HEK293T (cell line): ENCODE data around the gene EBF3.

Experiments
- CTCF ChIA-PET: fragments of 350-600 bp; formaldehyde crosslinking; extraction: SDS; loops from one replicate; lab custom pipeline; 2021; ENCODE audit warnings: antibody characterized with exemption, inconsistent platforms; lab: Yijun Ruan, JAX
- POLR2A ChIA-PET: fragments of 350-600 bp; formaldehyde crosslinking; extraction: SDS; loops from one replicate; lab custom pipeline; 2020; ENCODE audit warnings: antibody characterized with exemption, inconsistent platforms; lab: Yijun Ruan, JAX
- DNase-seq: peaks from one replicate; pipeline ENCODE4 v3.0.0; 2012; ENCODE audit warnings: mixed read lengths; ENCODE audit errors: extremely low spot score
- ARNT ChIP-seq: fragments of 450-650 bp; IDR thresholded peaks from 2 replicates; pipeline ENCODE4 v1.6.1; 2017; ENCODE audit warnings: mild to moderate bottlenecking
- BHLHE40 ChIP-seq: fragments of 450-650 bp; IDR thresholded peaks from 2 replicates; pipeline ENCODE4 v1.6.1; 2016; ENCODE audit warnings: mild to moderate bottlenecking, moderate library complexity, borderline replicate concordance
- CTBP1 ChIP-seq: fragments of 450-650 bp; IDR thresholded peaks from 2 replicates; pipeline ENCODE4 v1.6.1; 2016; ENCODE audit warnings: borderline replicate concordance
- ELF4 ChIP-seq: fragments of 450-650 bp; IDR thresholded peaks from 2 replicates; pipeline ENCODE4 v1.6.1; 2017; ENCODE audit warnings: antibody characterized with exemption
- FOXA1 ChIP-seq: fragments of 450-650 bp; IDR thresholded peaks from 2 replicates; pipeline ENCODE4 v1.6.1; 2016; ENCODE audit warnings: mild to moderate bottlenecking
- FOXK2 ChIP-seq: fragments of 450-650 bp; IDR thresholded peaks from 2 replicates; pipeline ENCODE4 v1.6.1; 2016; ENCODE audit warnings: mild to moderate bottlenecking
- FOXM1 ChIP-seq: fragments of 450-650 bp; IDR thresholded peaks from 2 replicates; pipeline ENCODE4 v1.6.1; 2017; ENCODE audit warnings: mild to moderate bottlenecking, borderline replicate concordance
- HDGF ChIP-seq: fragments of 450-650 bp; IDR thresholded peaks from 2 replicates; pipeline ENCODE4 v1.6.1; 2017; ENCODE audit warnings: antibody characterized with exemption, borderline replicate concordance
- L3MBTL2 ChIP-seq: fragments of 450-650 bp; conservative IDR thresholded peaks from 2 replicates; pipeline ENCODE4 v1.6.1; 2016; ENCODE audit warnings: mild to moderate bottlenecking
- LEF1 ChIP-seq: fragments of 450-650 bp; IDR thresholded peaks from 2 replicates; pipeline ENCODE4 v1.6.1; 2017; ENCODE audit warnings: mild to moderate bottlenecking, borderline replicate concordance
- NFRKB ChIP-seq: fragments of 450-650 bp; IDR thresholded peaks from 2 replicates; pipeline ENCODE4 v1.6.1; 2016; ENCODE audit warnings: mild to moderate bottlenecking, moderate library complexity
- SP1 ChIP-seq: fragments of 450-650 bp; IDR thresholded peaks from 2 replicates; pipeline ENCODE4 v1.6.1; 2017
- SUZ12 ChIP-seq: fragments of 450-650 bp; IDR thresholded peaks from 2 replicates; pipeline ENCODE4 v1.6.1; 2016; ENCODE audit warnings: mild to moderate bottlenecking
- TARDBP ChIP-seq: fragments of 450-650 bp; IDR thresholded peaks from 2 replicates; pipeline ENCODE4 v1.6.1; 2016
- ZNF384 ChIP-seq: fragments of 450-650 bp; IDR thresholded peaks from 2 replicates; pipeline ENCODE4 v1.6.1; 2016
- TF ChIP-seq, protein P1 (sequence below): fragments of 450-650 bp; IDR thresholded peaks from 2 replicates; pipeline ENCODE4 v1.6.1; 2016

Gene EBF3

DNA sequence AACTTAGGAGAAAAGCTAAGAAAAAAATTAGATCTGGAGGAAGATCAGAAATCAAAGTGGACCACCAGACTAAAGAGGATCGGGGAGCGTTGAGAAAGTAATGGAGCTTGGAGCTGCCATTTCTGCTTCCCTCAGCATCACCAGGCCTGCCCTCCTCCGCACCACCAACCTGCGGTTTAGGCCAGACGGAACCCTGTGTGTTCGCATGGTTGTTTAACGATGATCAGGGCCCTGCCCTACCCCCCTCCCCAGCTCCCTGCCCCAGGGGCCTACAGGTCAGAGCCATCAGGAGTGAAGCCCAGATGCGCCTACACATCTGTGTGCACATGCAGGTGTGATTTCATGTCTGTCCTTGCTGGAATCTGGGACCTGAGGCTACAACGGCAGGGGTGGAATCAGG lies 45.7 kb downstream of the EBF3 start:
- TF ChIP-seq SP1, result no peak
- no peak for TF ChIP-seq FOXK2
- no peak for TF ChIP-seq CTBP1
- no peak for TF ChIP-seq ELF4
- TF ChIP-seq ARNT, result no peak
- no peak for TF ChIP-seq SUZ12
- TF ChIP-seq HDGF, result no peak
- POLR2A ChIA-PET, result no interaction called here
- CTCF ChIA-PET, result interaction anchor here (0.7 kb wide), 2 partner anchors 50 to 76 kb away, joined by 3 read pairs; no protein-coding TSS in a partner anchor

DNA sequence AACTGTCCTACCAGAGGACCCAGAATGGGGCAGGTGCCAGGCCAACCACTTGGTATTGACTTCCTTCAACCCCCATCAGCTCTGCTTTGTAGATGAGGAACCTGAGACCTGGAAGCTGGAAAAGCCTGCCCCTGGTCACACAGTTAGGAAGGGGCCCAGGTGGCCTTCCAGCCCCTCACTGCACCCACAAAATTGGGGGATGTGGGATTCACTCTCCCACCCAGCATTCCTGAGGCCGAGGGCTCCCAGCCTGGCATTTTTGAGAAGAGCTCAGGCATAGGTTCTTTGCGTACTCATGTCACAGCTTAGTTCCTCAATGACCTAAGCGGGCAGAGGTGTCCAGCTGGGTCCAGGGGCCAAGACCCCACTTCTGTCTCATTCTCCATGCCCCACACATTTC lies 46.1 kb downstream of the EBF3 start:
- no peak for DNase-seq
- POLR2A ChIA-PET, result no interaction called here
- TF ChIP-seq LEF1, result no peak
- TF ChIP-seq L3MBTL2, result no peak
- no peak for TF ChIP-seq ZNF384
- no peak for TF ChIP-seq SP1
- no peak for TF ChIP-seq ARNT
- TF ChIP-seq ELF4, result no peak
- TF ChIP-seq NFRKB, result no peak
- no peak for TF ChIP-seq FOXM1
- no peak for TF ChIP-seq FOXA1
- no peak for TF ChIP-seq HDGF
- TF ChIP-seq SUZ12, result no peak
- TF ChIP-seq, protein P1, sequence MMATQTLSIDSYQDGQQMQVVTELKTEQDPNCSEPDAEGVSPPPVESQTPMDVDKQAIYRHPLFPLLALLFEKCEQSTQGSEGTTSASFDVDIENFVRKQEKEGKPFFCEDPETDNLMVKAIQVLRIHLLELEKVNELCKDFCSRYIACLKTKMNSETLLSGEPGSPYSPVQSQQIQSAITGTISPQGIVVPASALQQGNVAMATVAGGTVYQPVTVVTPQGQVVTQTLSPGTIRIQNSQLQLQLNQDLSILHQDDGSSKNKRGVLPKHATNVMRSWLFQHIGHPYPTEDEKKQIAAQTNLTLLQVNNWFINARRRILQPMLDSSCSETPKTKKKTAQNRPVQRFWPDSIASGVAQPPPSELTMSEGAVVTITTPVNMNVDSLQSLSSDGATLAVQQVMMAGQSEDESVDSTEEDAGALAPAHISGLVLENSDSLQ, result no peak
- no peak for TF ChIP-seq BHLHE40
- no peak for TF ChIP-seq CTBP1
- TF ChIP-seq TARDBP, result no peak
- no peak for TF ChIP-seq FOXK2
- CTCF ChIA-PET, result interaction anchor here (0.7 kb wide), 3 partner anchors 51 to 155 kb away, joined by 3 read pairs; no protein-coding TSS in a partner anchor

More for the DNA sequence above, 45.7 kb downstream of the EBF3 start:
- no peak for DNase-seq

DNA sequence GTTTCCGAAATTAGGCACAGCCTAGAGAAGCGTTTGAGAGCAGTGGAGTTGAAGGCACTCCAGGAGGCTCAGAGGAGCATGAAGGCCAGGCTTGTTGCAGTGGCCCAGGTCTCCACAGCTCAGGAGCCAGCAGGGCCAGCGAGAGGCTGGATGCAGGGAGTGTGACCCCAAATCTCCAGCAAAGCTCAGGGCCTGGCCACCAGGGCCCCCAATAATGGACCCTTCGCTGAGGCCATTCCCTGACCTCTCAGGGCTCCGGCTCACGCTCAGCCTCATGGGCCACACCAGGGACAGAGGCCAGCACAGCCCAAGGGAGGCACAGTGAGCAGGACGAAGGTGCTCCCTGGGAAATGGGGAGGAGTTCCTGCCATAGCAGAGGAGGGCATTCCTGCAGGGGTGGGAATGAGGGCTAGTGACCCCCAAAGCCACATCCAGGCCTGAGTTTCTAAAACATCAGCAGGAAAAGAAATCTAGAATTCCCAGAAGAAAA lies 47.5 kb downstream of the EBF3 start:
- CTCF ChIA-PET, result no interaction called here
- DNase-seq, result no peak
- TF ChIP-seq CTBP1 (no peak), ELF4 (no peak)
- POLR2A ChIA-PET, result no interaction called here

DNA sequence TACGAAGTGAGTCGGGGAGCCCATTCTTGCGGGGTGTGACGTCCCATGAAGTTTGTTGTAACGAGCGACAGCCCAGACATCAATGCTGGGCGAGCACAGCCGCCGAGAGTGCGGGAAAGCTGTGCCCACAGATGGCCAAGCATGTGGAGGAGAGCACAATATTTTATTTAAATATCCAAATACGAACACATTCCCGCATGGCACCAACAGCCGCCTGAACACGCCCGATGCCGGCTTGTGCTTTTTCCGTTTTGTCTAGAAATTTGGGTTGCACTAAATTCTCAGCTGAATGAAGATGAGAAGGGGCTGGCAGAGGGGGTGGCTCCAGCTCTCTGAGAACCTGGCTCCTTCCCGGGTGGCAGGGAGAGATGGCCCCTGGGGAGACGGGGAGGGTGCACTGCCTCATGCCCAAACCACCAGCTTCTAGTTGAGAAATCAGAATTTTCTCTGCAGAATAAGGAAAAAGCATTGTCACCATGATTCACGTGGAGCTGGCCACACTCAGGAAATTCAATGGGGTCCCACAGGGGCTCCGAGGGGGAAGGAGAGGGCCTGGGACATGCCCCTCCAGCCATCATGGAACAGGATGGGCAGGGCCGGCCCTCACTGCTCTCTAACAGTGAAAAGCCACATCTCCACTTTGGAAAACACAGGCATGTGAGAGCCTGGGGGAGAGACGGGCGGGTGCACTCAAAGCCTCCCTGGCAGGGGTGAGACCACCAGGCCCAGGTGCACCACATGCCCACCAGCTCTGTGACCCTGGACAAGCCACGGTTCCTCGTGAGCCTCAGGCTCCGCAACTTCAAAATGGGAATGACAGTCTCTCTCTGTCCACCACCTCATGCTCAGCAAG lies 48.3 kb downstream of the EBF3 start:
- TF ChIP-seq CTBP1 (no peak), HDGF (no peak)
- ChIA-PET POLR2A (no interaction called here), CTCF (no interaction called here)
- DNase-seq, result no peak

DNA sequence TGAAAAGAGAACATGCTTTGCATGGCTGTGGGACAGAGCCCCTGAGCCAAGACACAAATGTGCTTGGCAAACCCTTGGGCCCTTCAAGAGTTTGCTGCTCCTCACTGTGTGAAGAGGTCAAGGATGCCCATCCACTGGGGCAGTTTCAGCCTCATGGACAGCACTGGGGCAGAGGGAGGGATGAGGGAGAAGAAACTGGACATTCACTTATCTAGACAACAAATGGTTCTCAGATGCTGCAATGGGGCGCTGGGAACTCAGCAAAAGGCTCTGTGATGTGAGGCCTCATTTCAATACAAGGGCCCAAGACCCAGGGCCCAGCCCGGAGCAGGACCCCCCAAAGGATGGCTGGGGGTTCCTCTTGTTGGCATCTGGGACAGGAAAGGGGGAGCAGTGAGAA lies 49.1 kb downstream of the EBF3 start:
- POLR2A ChIA-PET, result no interaction called here
- TF ChIP-seq ARNT, result no peak
- no peak for TF ChIP-seq LEF1
- TF ChIP-seq L3MBTL2, result no peak
- no peak for TF ChIP-seq FOXA1
- TF ChIP-seq SP1, result no peak
- TF ChIP-seq, protein P1, result no peak
- no peak for DNase-seq
- CTCF ChIA-PET, result no interaction called here

DNA sequence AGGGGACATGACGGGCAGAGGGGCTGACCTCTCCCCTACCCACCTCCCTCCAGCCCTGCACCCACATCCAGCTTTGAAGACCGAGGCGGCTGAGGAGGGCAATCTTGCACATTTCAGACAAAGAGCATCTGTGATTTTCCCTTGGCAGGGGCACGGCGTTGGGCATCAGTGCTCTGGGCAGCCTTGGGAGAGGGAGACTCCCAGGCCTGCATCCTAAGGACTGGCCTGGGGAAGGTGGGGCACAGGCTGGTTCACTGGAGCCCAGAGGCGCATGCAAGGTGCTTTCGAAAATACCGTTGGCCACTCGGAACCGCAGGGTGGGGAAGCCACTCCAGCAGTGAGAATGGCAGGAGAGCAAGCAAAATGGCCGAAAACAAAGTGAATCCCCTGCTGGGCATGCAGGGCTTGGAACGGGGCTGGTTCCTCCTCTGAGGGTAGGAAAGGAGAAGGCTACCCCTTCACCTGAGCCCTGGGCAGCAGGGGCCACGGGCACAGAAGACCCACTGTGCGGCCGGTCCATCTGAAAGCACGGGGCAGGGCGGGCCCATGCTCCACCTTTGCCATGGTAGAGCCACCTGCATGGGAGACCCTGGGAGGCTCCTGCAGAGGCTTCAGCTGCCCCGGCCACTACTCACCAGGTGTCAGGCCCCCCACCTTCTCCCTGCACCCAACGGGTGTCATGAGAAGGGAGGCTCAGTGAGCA lies 49.8 kb downstream of the EBF3 start:
- POLR2A ChIA-PET, result no interaction called here
- CTCF ChIA-PET, result no interaction called here
- no peak for DNase-seq
- TF ChIP-seq, protein P1, result no peak

DNA sequence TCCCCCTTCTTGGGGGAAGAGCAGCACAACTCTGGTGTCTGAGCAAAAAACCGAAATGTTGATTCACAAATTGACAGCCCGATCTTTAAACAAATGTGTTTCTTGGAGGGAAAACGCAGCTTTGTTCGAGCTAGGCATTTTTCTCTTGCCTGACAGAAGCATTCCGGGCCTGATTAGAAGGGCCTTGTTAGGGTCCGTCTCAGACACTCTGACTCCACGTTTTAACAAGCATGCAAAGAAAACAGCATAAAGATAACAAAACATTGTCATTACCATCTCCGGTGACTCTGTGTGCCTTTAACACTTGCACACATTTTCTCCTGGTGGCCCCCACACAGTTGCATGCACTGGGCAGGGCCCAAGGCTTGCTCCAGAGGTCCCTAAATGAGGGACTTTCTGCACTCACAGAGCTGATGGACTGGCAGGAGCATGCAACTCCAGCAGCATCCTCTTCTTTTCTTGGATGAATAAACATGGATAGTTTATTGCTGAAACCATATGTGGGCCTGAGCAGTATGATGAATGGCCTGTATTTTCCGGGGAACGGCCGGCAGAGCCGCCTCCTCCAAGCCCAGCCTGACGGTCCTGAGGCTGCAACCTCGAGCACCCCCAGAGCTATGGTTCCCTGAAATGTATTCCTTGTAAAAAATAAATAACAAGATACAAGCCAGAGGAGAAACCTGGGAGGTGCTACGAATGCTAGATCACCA lies 50.9 kb downstream of the EBF3 start:
- ChIA-PET POLR2A (no interaction called here), CTCF (no interaction called here)
- no peak for TF ChIP-seq ARNT
- TF ChIP-seq FOXM1, result no peak
- TF ChIP-seq SP1, result no peak
- no peak for TF ChIP-seq FOXK2
- TF ChIP-seq HDGF, result no peak
- TF ChIP-seq FOXA1, result no peak
- no peak for TF ChIP-seq SUZ12
- no peak for TF ChIP-seq LEF1
- no peak for TF ChIP-seq NFRKB
- no peak for TF ChIP-seq L3MBTL2
- DNase-seq, result peak; percentile 26
